H1 (cell line): ENCODE results near the gene BACE1. TPM values are rescaled to one million over a fixed set of nuclear protein-coding genes. Genes with fewer than 3 reads are reported as not detected.

Source experiments
- CEBPB ChIP-seq: IDR thresholded peaks from 2 replicates; pipeline ENCODE4 v1.6.1; 2012; ENCODE audit warnings: low read depth, low read length
- CHD1 ChIP-seq: IDR thresholded peaks from 2 replicates; pipeline ENCODE4 v1.6.1; 2012; ENCODE audit warnings: low read depth, low read length, improper control_type of control experiment
- KDM1A ChIP-seq: fragments of 200-600, 300-600 bp; sonication (generic); IDR thresholded peaks from 2 replicates; pipeline ENCODE4 v1.7.1; 2016; ENCODE audit warnings: mild to moderate bottlenecking, low read length, borderline replicate concordance
- KDM5A ChIP-seq: fragments of 200-600 bp; IDR thresholded peaks from 2 replicates; pipeline ENCODE4 v1.7.1; 2012; ENCODE audit warnings: mild to moderate bottlenecking, low read length, inconsistent platforms, mixed read lengths
- PHF8 ChIP-seq: fragments of 200-600 bp; sonication (generic); conservative IDR thresholded peaks from 2 replicates; pipeline ENCODE4 v1.7.1; 2012; ENCODE audit warnings: low read depth, mild to moderate bottlenecking, inconsistent platforms, low read length, moderate library complexity
- POLR2AphosphoS5 ChIP-seq: IDR thresholded peaks from 2 replicates; pipeline ENCODE4 v1.6.1; 2011; ENCODE audit warnings: low read depth, low read length
- RBBP5 ChIP-seq: IDR thresholded peaks from 2 replicates; pipeline ENCODE4 v1.7.1; 2012; ENCODE audit warnings: low read depth, mild to moderate bottlenecking, inconsistent platforms, low read length, moderate library complexity, borderline replicate concordance
- RNF2 ChIP-seq: fragments of 200-900, 300-1000 bp; sonication (generic); IDR thresholded peaks from 2 replicates; pipeline ENCODE4 v1.7.1; 2016; ENCODE audit warnings: borderline replicate concordance, low read depth, mild to moderate bottlenecking, antibody characterized with exemption, low read length; ENCODE audit not compliant: poor library complexity, severe bottlenecking; ENCODE audit errors: missing control alignments
- SP1 ChIP-seq: IDR thresholded peaks from 2 replicates; pipeline ENCODE4 v1.6.1; 2011; ENCODE audit warnings: low read depth, low read length
- polyA plus RNA-seq, 7 experiments: library from polyadenylated mRNA; depleted of rRNA in 3 of 7; stranded (reverse) in 5 of 7; unstranded in 2 of 7; fragments of >200 nt in 5 of 7; fragments of 200-250 nt in 2 of 7; gene quantifications; 1 replicate in 5 of 7; 2 replicates in 1 of 7; 4 replicates in 1 of 7; pipeline versions ENCODE4 v1.2.1 to v1.2.3, GENCODE V29; 2011 to 2013; ENCODE audit warnings: missing spikeins in 2 of 7, mixed read lengths in 2 of 7
- total RNA-seq: library from RNA; stranded (reverse); fragmentation: NEBNext Ultra II Directional; extraction: Animal tissue kit (Norgen Biotek cat#: 25700); gene quantifications from 2 replicates; pipeline ENCODE4 v1.2.1, GENCODE V29; 2021
- TF ChIP-seq, protein P1 (sequence below): IDR thresholded peaks from 2 replicates; pipeline ENCODE4 v1.6.1; 2011; ENCODE audit warnings: low read length, improper control_type of control experiment

The BACE1 gene
- total and polyA plus RNA-seq, 2 of the 8 experiments (the other 6 are each of a cell fraction or from before 2014, with no cell fraction given): 7.7 to 7.9 TPM

GRCh38 chr11:117299351-117300282 is 16.4 kb downstream of the BACE1 start (continued):
- TF ChIP-seq, protein P1, sequence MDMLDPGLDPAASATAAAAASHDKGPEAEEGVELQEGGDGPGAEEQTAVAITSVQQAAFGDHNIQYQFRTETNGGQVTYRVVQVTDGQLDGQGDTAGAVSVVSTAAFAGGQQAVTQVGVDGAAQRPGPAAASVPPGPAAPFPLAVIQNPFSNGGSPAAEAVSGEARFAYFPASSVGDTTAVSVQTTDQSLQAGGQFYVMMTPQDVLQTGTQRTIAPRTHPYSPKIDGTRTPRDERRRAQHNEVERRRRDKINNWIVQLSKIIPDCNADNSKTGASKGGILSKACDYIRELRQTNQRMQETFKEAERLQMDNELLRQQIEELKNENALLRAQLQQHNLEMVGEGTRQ: no peak
- no peak for TF ChIP-seq SP1
- no peak for TF ChIP-seq KDM1A
- no peak for TF ChIP-seq POLR2AphosphoS5
- no peak for TF ChIP-seq RBBP5
- TF ChIP-seq CEBPB: no peak
- no peak for TF ChIP-seq PHF8
- no peak for TF ChIP-seq CHD1
- no peak for TF ChIP-seq RNF2
- TF ChIP-seq KDM5A: no peak
